Hepatocyte (in vitro differentiated cells): ENCODE measurements around the gene BCL2. TPM values are rescaled to one million over a fixed set of nuclear protein-coding genes. Genes with fewer than 3 reads are reported as not detected.

Experiments
- DNase-seq: peaks from one replicate; pipeline ENCODE4 v3.0.0-alpha.2; 2016; ENCODE audit warnings: low spot score
- H2AFZ ChIP-seq: fragments of 200-600 bp; sonication (generic); 2 replicates; pipeline ENCODE4 v1.6.0; 2016; ENCODE audit warnings: antibody characterized with exemption, mild to moderate bottlenecking
- H3K27ac ChIP-seq: fragments of 200-600 bp; sonication (generic); 2 replicates; pipeline ENCODE4 v1.5.1; 2016; ENCODE audit warnings: mild to moderate bottlenecking
- H3K27me3 ChIP-seq: fragments of 200-600 bp; sonication (generic); 2 replicates; pipeline ENCODE4 v1.6.1; 2016
- H3K36me3 ChIP-seq: fragments of 200-600 bp; sonication (generic); replicated peaks from 2 replicates; pipeline ENCODE4 v1.5.1; 2016; ENCODE audit warnings: low read depth; ENCODE audit not compliant: insufficient read depth
- H3K4me1 ChIP-seq: fragments of 200-600 bp; sonication (generic); 2 replicates; pipeline ENCODE4 v1.5.1; 2016; ENCODE audit warnings: mild to moderate bottlenecking, moderate library complexity; ENCODE audit not compliant: insufficient read depth
- H3K4me2 ChIP-seq: fragments of 200-600 bp; sonication (generic); 2 replicates; pipeline ENCODE4 v1.6.0; 2016
- H3K4me3 ChIP-seq: fragments of 200-600 bp; sonication (generic); 2 replicates; pipeline ENCODE4 v1.5.1; 2016; ENCODE audit warnings: mild to moderate bottlenecking
- H3K79me2 ChIP-seq: fragments of 200-600 bp; sonication (generic); 2 replicates; pipeline ENCODE4 v1.6.0; 2017; ENCODE audit warnings: mild to moderate bottlenecking
- H3K9me2 ChIP-seq: fragments of 200-600 bp; sonication (generic); replicated peaks from 2 replicates; pipeline ENCODE4 v1.6.0; 2017; ENCODE audit warnings: mild to moderate bottlenecking; ENCODE audit not compliant: insufficient read depth
- H3K9me3 ChIP-seq: fragments of 200-600 bp; sonication (generic); 2 replicates; pipeline ENCODE4 v1.5.1; 2016; ENCODE audit warnings: low read depth, mild to moderate bottlenecking
- H4K20me1 ChIP-seq: fragments of 200-600 bp; sonication (generic); 2 replicates; pipeline ENCODE4 v1.6.0; 2016; ENCODE audit warnings: mild to moderate bottlenecking; ENCODE audit not compliant: insufficient read depth, poor library complexity, severe bottlenecking
- CTCF ChIP-seq: fragments of 200-600 bp; sonication (generic); IDR thresholded peaks from 2 replicates; pipeline ENCODE4 v1.5.1; 2016; ENCODE audit warnings: antibody characterized with exemption, mild to moderate bottlenecking; ENCODE audit not compliant: poor library complexity
- EZH2 ChIP-seq: fragments of 200-600 bp; sonication (generic); IDR thresholded peaks from 2 replicates; pipeline ENCODE4 v1.6.1; 2016; ENCODE audit warnings: antibody characterized with exemption, mild to moderate bottlenecking, borderline replicate concordance
- EZH2phosphoT487 ChIP-seq: fragments of 200-600 bp; sonication (generic); IDR thresholded peaks from one replicate; pipeline ENCODE4 v1.6.1; 2018; ENCODE audit warnings: antibody characterized with exemption, mild to moderate bottlenecking, low read depth, moderate library complexity; ENCODE audit not compliant: unreplicated experiment, severe bottlenecking
- WGBS: methylation state at CpG from one replicate; pipeline ENCODE4 v1.1.6; 2016; ENCODE audit warnings: low lambda C conversion rate; ENCODE audit errors: missing lambda C conversion rate; 5-methylcytosine and 5-hydroxymethylcytosine counted together
- polyA plus RNA-seq: library from polyadenylated mRNA; unstranded; fragments of >200 nt; fragmentation: Nextera tagmentation; extraction: Ambion mirVana; gene quantifications from 2 replicates; pipeline ENCODE4 v1.2.1, GENCODE V29; 2016
- total RNA-seq: library from RNA; depleted of rRNA; stranded (reverse); fragments of >200 nt; gene quantifications from 2 replicates; pipeline ENCODE4 v1.2.3, GENCODE V29; 2014

BCL2 gene
- total and polyA plus RNA-seq, 2 experiments from 2014 or later, result 1.0 to 11.4 TPM

DNA sequence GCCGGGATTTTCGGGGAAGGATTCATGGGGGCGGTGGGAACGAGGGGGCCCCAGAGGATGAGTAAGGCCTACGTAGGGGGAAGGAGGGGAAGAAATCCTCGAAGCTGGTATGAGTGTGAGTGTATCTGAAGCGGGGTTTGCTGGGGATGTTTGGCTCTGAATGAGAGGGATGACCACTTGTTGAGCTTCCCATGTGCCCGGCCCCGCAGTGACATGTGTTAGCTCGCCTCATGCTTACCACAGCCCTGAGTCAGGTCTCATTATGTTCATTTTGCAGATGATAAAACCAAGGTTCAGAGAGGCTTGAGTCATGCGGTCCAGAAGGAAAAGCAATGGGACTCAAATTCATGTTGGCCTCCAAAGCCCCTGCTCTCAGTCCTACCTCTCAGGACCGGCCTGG lies 214.7 kb downstream of the BCL2 start:
- H3K36me3 ChIP-seq, result no peaks in the 10 kb centered on the region
- H2AFZ ChIP-seq, result no peak overlapping the region
- H3K9me2 ChIP-seq, result no peaks in the 10 kb centered on the region
- H3K79me2 ChIP-seq, result no peaks in the 10 kb centered on the region
- no peaks in the 10 kb centered on the region for H3K9me3 ChIP-seq
- H3K27me3 ChIP-seq, result no peaks in the 10 kb centered on the region
- H3K4me3 ChIP-seq, result no peak overlapping the region
- H3K4me2 ChIP-seq, result no peak overlapping the region
- peaks cover 13% of the 10 kb centered on the region for H3K4me1 ChIP-seq
- DNase-seq, result no peak
- WGBS, result 99% methylated on average over 10 of the region's 12 CpGs
- H4K20me1 ChIP-seq, result no peaks in the 10 kb centered on the region
- no peak overlapping the region for H3K27ac ChIP-seq
- TF ChIP-seq EZH2 (no peak), EZH2phosphoT487 (no peak), CTCF (no peak)

DNA sequence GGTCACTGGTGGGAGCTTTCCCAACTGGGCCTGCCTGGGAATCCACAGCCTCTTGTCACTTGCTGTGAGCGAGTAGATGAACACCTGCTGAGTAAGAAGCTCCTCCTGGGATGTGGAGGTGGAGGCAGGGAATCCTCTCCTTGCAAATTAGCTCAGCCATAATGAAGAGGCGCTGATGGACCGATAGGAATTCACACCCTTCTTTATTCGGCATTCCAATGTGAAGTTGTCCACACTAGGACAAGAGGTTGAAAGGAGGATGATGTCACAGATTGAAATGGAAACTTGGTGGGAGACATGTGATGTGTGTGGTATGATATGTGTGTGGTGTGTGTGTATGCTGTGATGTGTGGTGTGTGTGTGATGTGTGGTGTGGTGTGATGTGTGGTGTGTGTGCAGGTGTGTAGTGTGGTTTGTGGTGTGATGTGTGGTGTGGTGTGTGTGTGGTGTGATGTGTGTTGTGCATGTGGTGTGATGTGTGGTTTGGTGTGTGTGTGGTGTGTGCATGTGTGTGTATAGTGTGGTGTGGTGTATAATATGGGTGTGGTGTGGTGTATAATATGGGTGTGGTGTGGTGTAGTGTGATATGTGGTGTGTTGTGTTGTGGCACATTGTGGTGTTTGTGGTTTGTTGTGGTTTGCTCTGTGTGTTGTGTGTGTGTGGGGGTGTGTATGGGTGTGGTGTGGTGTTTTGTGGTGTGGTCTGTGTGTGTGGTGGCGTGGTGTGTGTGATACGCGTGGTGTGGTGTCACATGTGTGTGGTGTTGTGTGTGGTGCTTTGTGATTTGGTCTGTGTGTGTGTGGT lies 216.4 kb downstream of the BCL2 start:
- Histone ChIP-seq H3K4me2 (no peak overlapping the region), H3K4me1 (peaks cover 27% of the 10 kb centered on the region), H3K27me3 (no peaks in the 10 kb centered on the region), H3K4me3 (no peak overlapping the region), H3K9me3 (no peaks in the 10 kb centered on the region), H2AFZ (no peak overlapping the region), H3K9me2 (no peaks in the 10 kb centered on the region), H3K36me3 (no peaks in the 10 kb centered on the region), H4K20me1 (no peaks in the 10 kb centered on the region), H3K27ac (no peak overlapping the region), H3K79me2 (no peaks in the 10 kb centered on the region)
- WGBS, result 94% methylated on average over 6 of the region's 7 CpGs
- DNase-seq, result no peak
- TF ChIP-seq EZH2phosphoT487, result no peak
- no peak for TF ChIP-seq CTCF
- TF ChIP-seq EZH2, result no peak

DNA sequence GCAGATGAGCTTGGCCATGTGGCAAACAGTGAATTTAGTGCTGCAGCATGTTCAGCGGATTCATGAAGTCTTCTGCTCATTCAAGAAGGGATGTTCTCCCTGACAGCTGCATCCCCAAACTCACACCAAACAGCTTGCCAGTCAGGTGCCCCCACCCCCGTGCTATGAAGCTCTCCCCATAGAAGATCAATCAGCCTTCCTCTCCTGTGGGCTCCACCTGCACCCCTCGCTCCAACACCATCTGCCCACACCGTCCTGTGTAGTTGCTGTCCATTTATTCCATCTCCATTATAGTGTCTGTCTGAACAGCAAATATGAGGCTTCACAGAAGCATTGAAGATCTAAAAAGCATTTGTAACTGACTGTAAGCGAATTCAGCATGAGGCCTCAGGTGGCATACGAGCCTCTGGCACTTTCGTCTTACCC lies 218.9 kb downstream of the BCL2 start:
- H3K36me3 ChIP-seq, result no peaks in the 10 kb centered on the region
- TF ChIP-seq EZH2 (no peak), CTCF (no peak), EZH2phosphoT487 (no peak)
- H2AFZ ChIP-seq, result no peak overlapping the region
- peaks cover 28% of the 10 kb centered on the region for H3K4me1 ChIP-seq
- H3K4me3 ChIP-seq, result no peak overlapping the region
- H4K20me1 ChIP-seq, result no peaks in the 10 kb centered on the region
- H3K9me3 ChIP-seq, result no peaks in the 10 kb centered on the region
- 97% methylated on average over 7 of the region's 7 CpGs for WGBS
- peak overlapping the region; percentile 47 for H3K4me2 ChIP-seq
- H3K27ac ChIP-seq, result peak overlapping the region; percentile 97
- no peaks in the 10 kb centered on the region for H3K27me3 ChIP-seq
- H3K79me2 ChIP-seq, result no peaks in the 10 kb centered on the region
- DNase-seq, result no peak
- H3K9me2 ChIP-seq, result no peaks in the 10 kb centered on the region
